NT2/D1 (cell line): ENCODE results near the gene CASS4.

ENCODE experiments used
- YY1 ChIP-seq: IDR thresholded peaks from 2 replicates; pipeline ENCODE4 v1.6.1; 2011; ENCODE audit not compliant: insufficient read length, insufficient read depth
- ZNF274 ChIP-seq: IDR thresholded peaks from 2 replicates; pipeline ENCODE4 v1.6.1; 2011; ENCODE audit warnings: mild to moderate bottlenecking, low read depth, low read length

DNA sequence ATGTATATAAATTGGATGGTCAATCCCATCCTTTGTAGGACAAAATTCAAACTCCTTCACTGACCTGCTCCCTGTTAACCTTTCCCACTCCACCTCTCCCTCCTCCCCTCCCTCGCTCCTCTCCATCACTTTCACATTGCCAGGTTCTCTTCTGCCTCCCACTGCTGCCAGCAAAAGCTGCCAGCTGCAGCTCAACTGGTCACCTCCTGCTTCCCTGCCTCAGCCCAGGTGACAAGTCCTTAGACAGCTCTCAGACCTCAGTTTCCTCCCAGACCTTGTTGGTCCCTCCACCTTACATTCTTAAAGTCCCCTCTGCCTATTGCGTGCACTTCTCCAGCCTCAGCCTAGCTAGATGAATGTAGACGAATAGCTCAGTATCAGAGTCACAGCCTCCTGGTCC is 33.1 kb downstream of the CASS4 start:
- TF ChIP-seq ZNF274, result no peak
- no peak for TF ChIP-seq YY1
